SK-N-SH (cell line): ENCODE data around the gene FXYD2. TPM values are rescaled to one million over a fixed set of nuclear protein-coding genes. Genes with fewer than 3 reads are reported as not detected.

Experiments used
- CTCF ChIA-PET: fragments of 300-600, 350-600 bp; formaldehyde crosslinking; extraction: SDS; loops from one replicate; lab custom pipeline; 2021; lab: Yijun Ruan, JAX
- POLR2A ChIA-PET: fragments of 350-600 bp; sonication (Branson Sonifier 250); formaldehyde crosslinking; extraction: SDS; loops from one replicate; lab custom pipeline; 2020; ENCODE audit warnings: antibody characterized with exemption, inconsistent platforms; lab: Yijun Ruan, JAX
- DNase-seq: peaks from one replicate; pipeline ENCODE4 v3.0.0; 2012
- H2AFZ ChIP-seq: fragments of 200-600 bp; sonication (generic); 2 replicates; pipeline ENCODE4 v1.8.1; 2016; ENCODE audit warnings: antibody characterized with exemption, mild to moderate bottlenecking, low read depth
- H3F3A ChIP-seq: fragments of 200-600 bp; sonication (generic); replicated peaks from 2 replicates; pipeline ENCODE3; 2016; ENCODE audit warnings: antibody characterized with exemption, mild to moderate bottlenecking; ENCODE audit not compliant: insufficient read depth
- H3K27ac ChIP-seq, 2 experiments: fragments of 200-500 bp in 1 of 2; fragments of 200-600 bp in 1 of 2; sonication (Bioruptor generic) in 1 of 2; sonication (generic), shearing (Covaris generic) in 1 of 2; 2 replicates each; pipeline versions ENCODE4 v1.5.1 to v1.6.1; 2014 to 2016; ENCODE audit warnings: low read depth in 2 of 2, inconsistent platforms in 1 of 2, low read length in 1 of 2, mild to moderate bottlenecking in 1 of 2, mixed read lengths in 1 of 2
- H3K27me3 ChIP-seq: fragments of 200-600 bp; sonication (generic), shearing (Covaris generic); 2 replicates; pipeline ENCODE4 v1.6.1; 2016; ENCODE audit warnings: mixed run types; ENCODE audit not compliant: insufficient read depth
- H3K36me3 ChIP-seq, 2 experiments: fragments of 200-500 bp in 1 of 2; fragments of 200-600 bp in 1 of 2; sonication (Bioruptor generic) in 1 of 2; sonication (generic) in 1 of 2; replicated peaks in 1 of 2; 2 replicates each; pipeline versions ENCODE3 to v1.5.1; 2014 to 2016; ENCODE audit warnings: low read length in 1 of 2, mild to moderate bottlenecking in 1 of 2; ENCODE audit not compliant: insufficient read depth in 2 of 2, control insufficient read depth in 1 of 2
- H3K4me1 ChIP-seq, 2 experiments: fragments of 200-500 bp in 1 of 2; fragments of 200-600 bp in 1 of 2; sonication (Bioruptor generic) in 1 of 2; sonication (generic), shearing (Covaris generic) in 1 of 2; 2 replicates each; pipeline versions ENCODE4 v1.5.1 to v1.6.1; 2014 to 2016; ENCODE audit warnings: low read depth in 1 of 2, low read length in 1 of 2, mixed run types in 1 of 2; ENCODE audit not compliant: insufficient read depth in 2 of 2, control insufficient read depth in 1 of 2
- H3K4me2 ChIP-seq: fragments of 200-600 bp; sonication (generic), shearing (Covaris generic); 2 replicates; pipeline ENCODE4 v1.6.1; 2017; ENCODE audit warnings: mixed run types
- H3K4me3 ChIP-seq, 2 experiments: fragments of 200-500 bp in 1 of 2; fragments of 200-600 bp in 1 of 2; sonication (Bioruptor generic) in 1 of 2; sonication (generic), shearing (Covaris generic) in 1 of 2; 2 replicates each; pipeline versions ENCODE4 v1.5.1 to v1.8.1; 2014 to 2016; ENCODE audit warnings: low read depth in 2 of 2, inconsistent platforms in 1 of 2, low read length in 1 of 2, mild to moderate bottlenecking in 1 of 2, mixed read lengths in 1 of 2, moderate library complexity in 1 of 2
- H3K79me2 ChIP-seq: fragments of 200-600 bp; sonication (generic); 2 replicates; pipeline ENCODE4 v1.8.1; 2017; ENCODE audit warnings: mild to moderate bottlenecking; ENCODE audit not compliant: insufficient read depth
- H3K9ac ChIP-seq: fragments of 200-600 bp; sonication (generic); 2 replicates; pipeline ENCODE4 v1.6.1; 2017; ENCODE audit warnings: mixed run types
- H3K9me2 ChIP-seq: fragments of 200-600 bp; sonication (generic); 2 replicates; pipeline ENCODE4 v1.6.1; 2017; ENCODE audit warnings: mixed run types
- H3K9me3 ChIP-seq: fragments of 200-600 bp; sonication (generic); 2 replicates; pipeline ENCODE4 v1.6.1; 2017; ENCODE audit warnings: mixed run types, mild to moderate bottlenecking, moderate library complexity
- H4K20me1 ChIP-seq: fragments of 200-600 bp; sonication (generic); 2 replicates; pipeline ENCODE4 v1.6.1; 2017; ENCODE audit warnings: mild to moderate bottlenecking, mixed run types; ENCODE audit not compliant: insufficient read depth
- CHD2 ChIP-seq: fragments of 150-350 bp; IDR thresholded peaks from 2 replicates; pipeline ENCODE4 v1.6.1; 2018; ENCODE audit warnings: low read length; ENCODE audit not compliant: partially characterized antibody
- CTCF ChIP-seq: fragments of 200-600 bp; sonication (generic); IDR thresholded peaks from 2 replicates; pipeline ENCODE4 v1.6.1; 2017; ENCODE audit warnings: antibody characterized with exemption, mild to moderate bottlenecking, moderate library complexity
- FOSL2 ChIP-seq: IDR thresholded peaks from 2 replicates; pipeline ENCODE4 v1.4.0; 2012; ENCODE audit warnings: low read depth, mild to moderate bottlenecking, moderate library complexity, borderline replicate concordance
- FOXJ3 ChIP-seq: sonication (generic); formaldehyde crosslinking; IDR thresholded peaks from 2 replicates; pipeline ENCODE4 v1.5.1; 2020; ENCODE audit warnings: mild to moderate bottlenecking, missing genetic modification reagents
- GABPA ChIP-seq: IDR thresholded peaks from 2 replicates; pipeline ENCODE4 v1.4.0; 2012; ENCODE audit warnings: low read depth, mild to moderate bottlenecking
- MEF2A ChIP-seq: IDR thresholded peaks from 2 replicates; pipeline ENCODE4 v1.4.0; 2012; ENCODE audit warnings: low read depth, borderline replicate concordance
- MXI1 ChIP-seq: IDR thresholded peaks from 2 replicates; pipeline ENCODE4 v1.6.1; 2012; ENCODE audit warnings: mild to moderate bottlenecking, low read depth, low read length, improper control_type of control experiment
- NRF1 ChIP-seq: IDR thresholded peaks from 2 replicates; pipeline ENCODE4 v1.6.1; 2012; ENCODE audit warnings: low read depth, mild to moderate bottlenecking, low read length
- POLR2AphosphoS5 ChIP-seq: IDR thresholded peaks from 2 replicates; pipeline ENCODE4 v1.6.1; 2012; ENCODE audit warnings: low read depth, low read length
- RFX5 ChIP-seq: IDR thresholded peaks from 2 replicates; pipeline ENCODE4 v1.6.1; 2012; ENCODE audit warnings: mild to moderate bottlenecking, improper control_type of control experiment, low read length
- RXRA ChIP-seq: IDR thresholded peaks from 2 replicates; pipeline ENCODE4 v1.4.0; 2012; ENCODE audit warnings: low read depth, mild to moderate bottlenecking, borderline replicate concordance
- SMC3 ChIP-seq: IDR thresholded peaks from 2 replicates; pipeline ENCODE4 v1.6.1; 2012; ENCODE audit warnings: low read depth, low read length, improper control_type of control experiment
- TCF12 ChIP-seq: IDR thresholded peaks from 2 replicates; pipeline ENCODE4 v1.4.0; 2012
- TEAD4 ChIP-seq: IDR thresholded peaks from 2 replicates; pipeline ENCODE4 v1.4.0; 2012; ENCODE audit warnings: mild to moderate bottlenecking, borderline replicate concordance; ENCODE audit not compliant: insufficient read depth
- USF1 ChIP-seq: IDR thresholded peaks from 2 replicates; pipeline ENCODE4 v1.4.0; 2012; ENCODE audit warnings: low read depth, borderline replicate concordance
- YY1 ChIP-seq: IDR thresholded peaks from 2 replicates; pipeline ENCODE4 v1.4.0; 2012; ENCODE audit warnings: low read depth, mild to moderate bottlenecking
- WGBS: methylation state at CpG from one replicate; pipeline ENCODE4 v1.1.6; 2017; ENCODE audit warnings: low lambda C conversion rate; 5-methylcytosine and 5-hydroxymethylcytosine counted together
- polyA plus RNA-seq, 3 experiments: library from polyadenylated mRNA; depleted of rRNA; stranded (reverse); fragments of >200 nt; gene quantifications; 2 replicates each; pipeline ENCODE4 v1.2.3, GENCODE V29; 2012
- TF ChIP-seq, protein P1 (sequence below): fragments of 150-350 bp; IDR thresholded peaks from 2 replicates; pipeline ENCODE4 v1.6.1; 2017; ENCODE audit warnings: antibody characterized with exemption, low read length, low read depth, borderline replicate concordance
- TF ChIP-seq, protein P2 (sequence below): IDR thresholded peaks from 2 replicates; pipeline ENCODE4 v1.4.0; 2012; ENCODE audit warnings: low read depth
- TF ChIP-seq, protein P3 (sequence below): IDR thresholded peaks from 2 replicates; pipeline ENCODE4; 2012

Gene FXYD2
- polyA plus RNA-seq, 1 of the 3 experiments (the other 2 are of a cell fraction) = not detected

DNA sequence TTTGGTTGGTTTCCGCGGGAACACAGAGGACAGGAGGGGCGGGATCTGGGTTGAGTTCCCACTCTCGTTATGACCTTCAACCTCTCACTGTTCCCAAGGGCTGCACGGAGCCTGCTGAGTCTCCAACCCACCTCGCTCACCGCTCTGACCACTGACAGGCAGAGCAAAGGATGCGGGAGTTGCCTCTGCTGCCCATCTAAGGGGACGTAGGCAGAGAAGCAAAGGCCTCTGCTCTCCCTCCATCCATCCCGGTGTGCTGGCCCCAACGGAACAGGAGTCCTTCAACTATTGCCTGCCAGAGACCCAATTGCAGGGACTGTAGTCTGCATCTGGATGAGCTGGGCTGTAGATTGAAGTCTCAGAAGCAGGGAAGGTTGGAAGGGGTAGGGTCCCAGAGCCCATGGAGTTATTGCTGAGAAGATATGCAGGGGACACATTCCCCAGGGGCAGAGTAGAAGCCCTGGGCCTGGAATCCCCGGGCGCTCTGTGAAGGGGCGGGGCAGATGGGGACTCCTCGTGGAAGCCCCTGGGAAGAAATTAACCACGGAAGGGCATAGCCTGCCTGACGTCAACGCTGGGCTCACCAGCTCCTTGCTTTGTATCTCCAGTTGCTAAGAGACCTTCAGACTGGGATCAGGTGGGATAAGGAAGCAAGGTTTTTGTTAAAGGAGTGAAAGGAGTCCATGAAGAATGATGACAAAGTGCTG is 12.7 kb upstream of the FXYD2 start:
- WGBS = 54% methylated on average over 4 of the region's 18 CpGs
- H3K4me1 ChIP-seq = peaks cover 0 to 6% of the 10 kb centered on the region in 2 experiments; a peak in 1 of 4 replicates
- H3K9me2 ChIP-seq = no peaks in the 10 kb centered on the region

DNA sequence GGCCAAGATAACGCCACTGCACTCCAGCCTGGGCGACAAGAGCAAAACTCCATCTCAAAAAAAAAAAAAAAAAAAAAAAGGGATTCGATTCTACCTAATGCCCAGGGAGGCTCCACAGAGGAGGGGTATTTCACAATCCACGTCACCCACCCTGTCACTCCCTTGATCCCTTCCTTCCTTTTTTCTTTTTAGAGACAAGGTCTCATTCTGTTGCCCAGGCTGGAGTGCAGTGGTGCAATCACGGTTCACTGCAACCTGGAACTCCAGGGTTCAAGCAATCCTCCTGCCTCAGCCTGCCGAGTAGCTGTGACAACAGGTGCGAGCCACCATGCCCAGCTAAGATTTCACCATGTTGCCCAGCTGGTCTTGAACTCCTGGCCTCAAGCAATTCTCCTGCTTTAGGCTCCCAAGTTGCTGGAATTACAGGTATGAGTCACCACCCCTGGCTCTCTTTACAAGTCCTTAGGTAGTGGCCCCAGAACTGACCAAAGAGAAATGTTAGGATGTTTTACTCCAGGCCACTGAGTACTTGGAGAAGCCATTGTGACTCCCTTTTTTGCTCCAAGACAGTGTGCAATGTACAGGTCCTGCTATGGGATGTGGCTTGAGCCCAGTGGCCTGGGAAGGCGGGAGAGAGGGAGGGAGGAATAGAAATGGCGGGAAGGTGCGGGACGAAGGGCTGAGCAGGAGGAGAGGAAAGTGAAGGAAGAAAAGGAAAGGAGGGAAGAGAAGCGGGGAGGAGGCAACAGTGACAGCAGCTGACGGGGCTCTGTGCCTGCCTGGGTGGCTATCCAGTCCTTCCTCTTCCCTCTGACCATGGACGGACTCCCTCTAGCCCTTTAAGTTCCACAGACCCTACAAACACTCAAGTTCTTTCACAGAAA is 11.8 kb upstream of the FXYD2 start:
- Histone ChIP-seq H3K9me2 (no peaks in the 10 kb centered on the region), H3K79me2 (no peaks in the 10 kb centered on the region), H2AFZ (no peak overlapping the region), H3K36me3 (no peaks in the 10 kb centered on the region), H3K4me1 (peaks cover 0 to 6% of the 10 kb centered on the region in 2 experiments; a peak in 1 of 4 replicates), H3K9me3 (no peaks in the 10 kb centered on the region), H3K9ac (no peak overlapping the region), H3K27me3 (peaks cover 18% of the 10 kb centered on the region; the same call in 1 of the 2 replicates), H3K4me2 (no peak overlapping the region), H3K27ac (no peak overlapping the region), H3F3A (no peaks in the 10 kb centered on the region), H4K20me1 (no peaks in the 10 kb centered on the region), H3K4me3 (no peak overlapping the region)
- no peak for DNase-seq
- CTCF ChIA-PET = interaction anchor here (0.9 to 25.9 kb wide), 5 partner anchors 17 to 410 kb away, joined by 3 to 481 read pairs (median 4); no protein-coding TSS in a partner anchor
- WGBS = 66% methylated on average over 14 of the region's 14 CpGs
- POLR2A ChIA-PET = no interaction called here
- TF ChIP-seq NRF1 (no peak), FOXJ3 (CRISPR knock-in tag) (no peak), FOSL2 (no peak), RXRA (no peak), POLR2AphosphoS5 (no peak), TCF12 (no peak), SMC3 (no peak), RFX5 (no peak), TEAD4 (no peak), MXI1 (no peak), USF1 (no peak)
- TF ChIP-seq, protein P1, sequence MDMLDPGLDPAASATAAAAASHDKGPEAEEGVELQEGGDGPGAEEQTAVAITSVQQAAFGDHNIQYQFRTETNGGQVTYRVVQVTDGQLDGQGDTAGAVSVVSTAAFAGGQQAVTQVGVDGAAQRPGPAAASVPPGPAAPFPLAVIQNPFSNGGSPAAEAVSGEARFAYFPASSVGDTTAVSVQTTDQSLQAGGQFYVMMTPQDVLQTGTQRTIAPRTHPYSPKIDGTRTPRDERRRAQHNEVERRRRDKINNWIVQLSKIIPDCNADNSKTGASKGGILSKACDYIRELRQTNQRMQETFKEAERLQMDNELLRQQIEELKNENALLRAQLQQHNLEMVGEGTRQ = no peak
- TF ChIP-seq, protein P2, sequence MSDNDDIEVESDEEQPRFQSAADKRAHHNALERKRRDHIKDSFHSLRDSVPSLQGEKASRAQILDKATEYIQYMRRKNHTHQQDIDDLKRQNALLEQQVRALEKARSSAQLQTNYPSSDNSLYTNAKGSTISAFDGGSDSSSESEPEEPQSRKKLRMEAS = no peak
- TF ChIP-seq, protein P3, sequence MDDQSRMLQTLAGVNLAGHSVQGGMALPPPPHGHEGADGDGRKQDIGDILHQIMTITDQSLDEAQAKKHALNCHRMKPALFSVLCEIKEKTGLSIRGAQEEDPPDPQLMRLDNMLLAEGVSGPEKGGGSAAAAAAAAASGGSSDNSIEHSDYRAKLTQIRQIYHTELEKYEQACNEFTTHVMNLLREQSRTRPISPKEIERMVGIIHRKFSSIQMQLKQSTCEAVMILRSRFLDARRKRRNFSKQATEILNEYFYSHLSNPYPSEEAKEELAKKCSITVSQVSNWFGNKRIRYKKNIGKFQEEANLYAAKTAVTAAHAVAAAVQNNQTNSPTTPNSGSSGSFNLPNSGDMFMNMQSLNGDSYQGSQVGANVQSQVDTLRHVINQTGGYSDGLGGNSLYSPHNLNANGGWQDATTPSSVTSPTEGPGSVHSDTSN = no peak

More for the DNA sequence above, 12.7 kb upstream of the FXYD2 start:
- Histone ChIP-seq H3K36me3 (no peaks in the 10 kb centered on the region), H3K79me2 (no peaks in the 10 kb centered on the region), H3F3A (no peaks in the 10 kb centered on the region), H3K4me2 (no peak overlapping the region), H2AFZ (no peak overlapping the region), H3K9ac (no peak overlapping the region), H3K4me3 (no peak overlapping the region), H3K27ac (no peak overlapping the region), H3K27me3 (peaks cover 18% of the 10 kb centered on the region; the same call in 1 of the 2 replicates), H3K9me3 (no peaks in the 10 kb centered on the region), H4K20me1 (no peaks in the 10 kb centered on the region)
- POLR2A ChIA-PET = no interaction called here
- CTCF ChIA-PET = interaction anchor here (0.9 to 25.9 kb wide), 3 partner anchors 18 to 110 kb away, joined by 3 to 481 read pairs (median 5); no protein-coding TSS in a partner anchor
- DNase-seq = no peak
- TF ChIP-seq MXI1 (no peak), GABPA (no peak), MEF2A (no peak), CTCF (no peak), CHD2 (no peak), YY1 (no peak), TEAD4 (no peak)
